Ramos (cell line): ENCODE measurements around the gene HMGXB4.

Source experiments
- in situ Hi-C: fragments of 300-500 bp; cut with MboI; formaldehyde crosslinking; loops from one replicate; pipeline ENCODE4 v1.14.3; 2022; ENCODE audit warnings: low sequenced_read_pairs; ENCODE audit not compliant: unreplicated experiment

Gene HMGXB4

DNA sequence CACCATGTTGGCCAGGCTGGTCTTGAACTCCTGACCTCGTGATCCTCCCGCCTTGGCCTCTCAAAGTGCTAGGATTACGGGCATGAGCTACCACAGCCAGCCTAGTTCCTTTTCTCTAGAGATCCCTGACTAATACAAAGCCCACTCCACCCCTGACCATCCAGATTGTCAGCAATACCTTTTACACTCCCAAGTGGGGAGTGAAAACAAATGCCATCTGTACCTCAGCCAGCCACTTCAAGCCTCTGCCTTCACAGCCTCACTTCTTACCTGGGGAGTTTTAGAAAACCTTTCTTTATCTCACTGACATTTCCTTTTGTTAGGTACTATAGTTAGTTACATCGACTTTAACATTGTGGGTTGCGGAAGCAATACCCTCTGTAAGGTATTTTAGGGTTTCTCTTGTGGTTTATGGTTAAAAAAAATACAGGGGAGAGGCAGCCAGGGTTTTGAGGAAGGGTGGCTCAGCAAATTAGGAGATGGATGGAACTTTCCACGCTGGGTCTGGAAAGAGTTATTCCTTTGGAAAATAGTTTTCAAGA lies 51.3 kb downstream of the HMGXB4 start:
- in situ Hi-C loops = no loop called here

DNA sequence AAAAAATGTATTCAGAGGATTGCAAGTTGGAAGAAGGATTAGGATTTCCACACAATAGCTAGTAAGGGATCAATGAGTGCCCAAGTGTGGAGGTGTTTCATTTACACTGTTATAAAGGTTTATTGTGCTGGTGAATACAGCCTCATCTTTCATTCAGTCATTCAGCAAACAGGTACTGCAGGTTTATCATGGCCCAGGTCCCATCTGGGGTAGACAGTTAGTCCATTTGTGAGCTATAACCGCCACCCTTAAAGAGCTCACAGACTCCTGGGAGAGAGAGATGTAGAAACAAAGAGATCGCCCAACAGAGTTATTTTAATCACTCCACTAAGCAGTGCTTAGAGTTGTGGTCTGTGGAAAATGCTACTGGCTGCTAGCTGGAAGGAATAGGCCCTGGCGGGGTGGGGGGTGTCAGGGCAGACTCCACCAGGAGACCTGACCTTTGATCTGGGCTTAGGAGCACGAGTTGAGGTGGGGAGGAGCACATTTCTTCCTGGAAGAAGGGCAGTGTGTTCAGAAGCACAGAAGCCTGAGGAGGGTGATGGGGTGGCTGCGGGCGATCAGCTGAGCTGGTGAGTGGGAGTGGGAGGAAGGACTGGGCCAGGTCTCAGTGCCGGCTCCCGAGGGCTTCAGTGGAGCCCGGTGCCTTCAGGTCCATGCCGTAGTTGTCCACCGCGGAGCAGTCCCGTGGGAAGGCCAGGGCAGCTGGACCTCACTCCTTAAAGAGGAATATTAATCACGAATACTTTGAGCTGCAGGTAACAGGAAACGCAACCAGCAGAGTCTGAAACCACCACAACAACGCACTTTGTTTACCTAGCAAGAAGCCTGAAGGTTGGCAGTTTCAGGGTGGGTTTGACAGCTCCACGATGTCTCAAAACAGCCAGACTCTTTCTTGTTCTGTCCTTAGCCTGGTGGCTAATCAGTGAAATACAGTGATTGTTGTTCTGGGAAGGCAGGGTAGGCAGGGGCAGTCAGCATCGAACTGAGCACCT lies 53.6 kb downstream of the HMGXB4 start:
- in situ Hi-C loops = no loop called here

DNA sequence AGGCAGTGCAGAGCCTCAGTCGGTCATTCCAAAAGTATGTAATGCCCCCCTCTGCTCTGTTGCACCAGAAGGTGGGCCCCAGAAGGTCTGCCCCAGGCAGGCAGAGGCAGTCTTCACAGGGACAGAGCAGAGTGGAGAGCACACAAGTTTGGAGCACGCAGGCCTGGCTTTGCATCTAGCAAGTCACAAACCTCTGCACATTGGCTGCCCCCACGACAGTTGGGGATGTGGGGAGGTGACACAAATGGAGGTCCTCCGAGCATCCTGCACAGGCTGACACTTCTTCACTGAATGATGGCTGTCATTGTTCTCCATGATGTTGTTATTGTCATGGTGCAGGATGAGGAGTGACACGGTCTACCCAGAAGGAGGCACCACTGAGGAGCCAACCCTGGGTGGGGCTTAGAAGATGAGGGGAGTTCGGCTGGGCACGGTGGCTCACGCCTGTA lies 54.3 kb downstream of the HMGXB4 start:
- in situ Hi-C loops = no loop called here

DNA sequence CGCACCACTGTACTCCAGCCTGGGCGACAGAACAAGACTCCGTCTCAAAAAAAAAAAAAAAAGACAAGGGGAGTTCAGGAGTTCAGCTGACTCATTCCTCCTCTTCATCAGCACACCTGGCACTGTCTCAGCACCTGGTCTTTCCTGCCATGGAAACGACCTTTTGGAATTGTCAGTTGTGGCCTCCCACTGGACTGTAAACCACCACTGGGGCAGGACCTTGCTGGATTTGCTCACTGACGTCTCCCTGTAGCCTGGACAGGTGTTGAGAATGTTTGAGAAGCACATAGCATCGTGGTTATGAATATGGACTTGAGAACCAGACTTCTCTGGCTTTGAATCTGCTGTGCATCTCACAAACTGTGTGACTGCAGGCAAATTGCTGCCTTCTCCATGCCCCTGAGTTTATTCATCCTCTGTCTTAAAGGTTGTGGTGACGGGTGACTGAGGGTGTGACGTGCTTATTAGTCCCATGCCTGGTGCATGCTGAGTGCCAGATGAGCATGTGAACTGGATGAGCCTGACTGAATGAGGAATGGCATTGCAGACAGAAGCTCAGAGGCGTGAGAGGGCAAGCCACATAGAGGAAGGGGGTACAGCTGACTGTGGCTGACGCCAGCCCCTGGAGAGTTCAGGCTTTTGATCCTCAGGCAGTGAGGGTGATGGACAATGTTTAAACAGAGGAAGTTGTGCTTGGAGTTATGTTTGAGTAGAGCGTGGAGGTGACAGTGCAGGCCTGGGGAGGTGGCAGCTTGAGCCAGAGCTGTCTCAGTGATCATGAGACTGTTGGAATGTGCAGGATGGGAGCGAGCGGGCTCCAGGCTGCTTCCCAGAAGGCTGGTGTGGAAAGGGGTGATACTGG lies 55.1 kb downstream of the HMGXB4 start:
- in situ Hi-C loops = no loop called here

DNA sequence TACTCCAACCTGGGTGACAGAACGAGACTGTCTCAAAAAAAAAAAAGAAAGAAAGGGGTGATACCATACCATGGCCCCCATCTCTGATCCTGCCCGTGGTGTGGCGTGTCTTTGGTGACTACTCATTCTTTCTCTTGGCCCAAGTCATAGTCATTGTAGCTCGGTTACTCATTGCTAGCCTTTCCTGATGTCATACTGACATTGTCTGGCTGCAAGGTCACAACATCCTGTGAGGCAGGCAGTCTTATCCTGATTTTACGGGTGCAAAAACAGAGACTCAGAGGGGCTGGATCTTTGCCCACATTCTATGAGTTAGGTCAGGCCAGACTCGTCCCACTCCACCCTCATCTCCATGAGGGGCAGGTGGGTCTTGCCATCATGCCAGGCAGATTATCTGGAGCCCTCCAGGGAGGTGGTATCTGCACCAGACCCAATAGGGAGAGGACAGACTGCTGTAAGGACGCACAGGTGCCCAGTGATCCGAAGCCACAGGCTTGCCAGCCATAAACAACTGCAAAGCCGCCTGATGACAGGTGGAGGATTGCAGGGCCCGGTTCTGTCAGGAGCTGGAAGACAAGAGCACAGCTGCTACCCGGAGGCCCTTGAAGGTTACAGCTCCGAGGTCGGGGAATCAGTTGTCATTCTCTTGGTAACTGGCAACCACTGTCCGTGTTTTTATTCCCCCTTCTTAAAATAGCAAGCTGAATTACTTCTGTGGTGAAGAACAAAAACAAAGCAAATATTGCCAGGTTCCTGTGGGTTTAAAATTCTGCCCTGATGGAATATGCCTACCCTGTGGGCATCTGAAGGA lies 56.2 kb downstream of the HMGXB4 start:
- in situ Hi-C loops = no loop called here

DNA sequence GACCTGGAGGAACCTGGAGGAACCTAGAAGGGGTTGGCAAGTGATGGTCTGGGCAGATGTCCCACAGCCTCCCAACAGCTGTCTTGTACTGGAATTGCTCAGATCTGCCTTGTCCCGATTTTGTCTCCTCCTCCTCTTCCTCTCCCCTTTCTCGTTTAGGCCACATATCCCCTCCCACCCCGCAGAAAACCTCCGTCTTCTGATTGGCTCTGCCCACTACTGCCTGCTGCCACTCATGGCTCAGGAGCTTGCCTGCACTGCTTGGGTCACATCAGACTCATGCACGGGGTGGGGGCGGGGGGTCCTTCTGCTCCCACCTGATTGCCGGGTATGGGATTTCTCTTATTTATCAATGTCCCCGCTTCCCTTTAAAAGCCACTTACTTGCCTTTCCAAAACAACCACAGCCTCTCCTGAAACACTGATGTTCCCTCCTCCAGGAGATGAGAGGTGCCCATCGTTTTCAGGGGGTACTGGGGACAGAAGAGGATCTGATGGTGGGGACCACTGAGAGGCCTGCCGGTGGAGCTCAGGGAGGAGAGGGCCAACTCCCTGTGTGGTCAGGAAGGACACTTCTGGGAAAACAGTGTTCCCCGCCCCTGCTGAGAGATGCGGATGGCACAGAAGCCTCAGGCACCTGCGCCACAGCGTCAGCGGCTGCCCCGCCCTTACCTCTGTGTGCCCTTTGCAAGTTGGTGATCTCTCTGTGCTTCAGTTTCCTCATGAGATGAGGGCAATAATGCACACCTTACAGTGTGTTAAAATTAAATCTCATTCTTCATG lies 57.1 kb downstream of the HMGXB4 start:
- in situ Hi-C loops = no loop called here

DNA sequence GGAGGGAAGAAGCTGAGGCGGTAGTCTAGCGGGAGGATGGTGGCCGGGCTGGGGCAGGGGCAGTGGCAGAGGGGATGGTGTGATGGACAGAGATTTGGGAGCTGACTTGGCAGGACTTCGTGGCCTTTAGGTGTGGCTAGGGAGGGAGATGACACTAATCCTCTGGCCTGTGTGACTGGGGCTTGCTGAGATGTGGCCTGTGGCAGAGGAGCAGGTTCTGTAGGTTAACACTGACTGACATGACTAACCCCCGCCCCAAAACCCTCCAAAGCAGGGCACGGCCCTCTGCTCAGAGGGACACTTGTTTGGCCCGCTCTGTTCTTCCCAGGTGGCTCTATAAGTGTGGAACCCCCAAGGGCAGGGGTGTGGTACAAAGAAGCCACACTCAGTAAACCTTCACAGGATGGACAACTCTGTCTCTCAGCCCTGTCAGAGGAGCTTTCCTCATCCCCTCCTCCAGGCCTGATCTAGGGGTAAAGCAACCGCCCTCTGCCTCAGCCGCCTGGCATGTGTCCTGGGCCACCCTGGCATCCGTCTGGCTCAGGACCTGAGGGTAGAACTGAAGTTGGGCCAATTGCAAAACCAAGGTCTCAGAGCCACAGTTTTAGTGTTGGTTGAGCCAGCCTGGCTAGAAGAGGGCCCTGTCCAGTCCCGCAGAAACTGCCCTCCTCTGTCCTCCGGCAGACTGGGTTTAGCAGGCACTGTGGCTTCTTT lies 58.0 kb downstream of the HMGXB4 start:
- in situ Hi-C loops = no loop called here

DNA sequence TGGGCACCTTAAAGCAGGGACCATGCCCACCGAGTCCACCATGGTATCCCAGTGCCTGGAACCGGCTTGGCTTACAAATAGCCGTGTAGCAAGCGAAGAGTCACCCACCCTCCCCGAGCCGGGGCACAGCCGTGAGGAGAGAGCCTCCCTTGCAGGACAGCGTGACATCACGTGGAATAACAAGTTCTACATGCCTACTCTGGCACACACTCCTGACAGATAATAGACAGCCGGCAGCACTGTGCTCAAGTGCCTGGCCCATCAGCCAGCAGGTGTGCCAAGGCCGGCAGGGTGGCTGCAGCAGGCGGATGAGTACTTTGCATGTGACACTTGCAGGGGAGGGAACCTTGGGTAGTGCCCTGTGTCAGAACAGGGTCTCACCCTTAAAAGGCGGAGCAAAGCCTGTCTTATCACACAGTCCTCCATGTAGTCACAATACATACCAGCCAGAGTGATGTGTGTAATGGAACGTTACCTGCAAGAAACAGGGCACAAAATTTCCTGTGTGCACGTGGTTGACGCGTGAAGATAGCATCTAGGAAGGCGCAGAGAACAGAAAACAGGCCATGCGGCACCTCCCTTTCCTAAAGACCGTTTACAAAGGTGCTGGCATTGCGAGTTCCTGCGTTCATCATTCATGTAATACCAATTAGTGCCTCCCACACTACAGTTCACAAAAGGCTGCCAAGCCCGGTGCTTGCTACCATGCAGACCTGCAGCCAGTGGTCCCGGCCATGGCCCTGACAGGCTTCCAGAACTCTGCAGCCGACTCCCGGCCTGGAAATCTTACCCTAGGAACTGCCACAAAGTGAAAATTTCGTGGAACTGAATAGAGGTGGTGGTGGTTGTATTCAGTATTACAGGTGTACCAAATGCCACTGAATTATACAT lies 58.8 kb downstream of the HMGXB4 start:
- in situ Hi-C loops = no loop called here

DNA sequence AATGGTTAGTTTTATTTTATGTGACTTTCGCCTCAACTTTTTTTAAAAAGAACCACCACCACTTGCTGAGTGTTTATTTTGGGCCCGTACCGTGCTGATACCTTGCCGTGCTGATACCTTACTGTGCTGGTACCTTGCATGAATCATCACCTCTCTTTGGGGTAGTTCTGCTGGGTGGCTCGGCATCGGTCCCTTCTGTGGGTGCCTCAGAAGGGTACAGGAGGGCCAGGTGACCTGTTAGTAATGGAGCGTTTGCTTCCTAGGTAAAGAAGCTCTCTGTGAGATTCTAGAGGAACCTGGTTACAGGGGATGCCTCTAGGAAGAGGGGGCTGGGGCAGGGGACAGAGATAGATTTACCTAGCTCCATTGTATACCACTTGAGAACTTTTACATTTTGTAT lies 59.5 kb downstream of the HMGXB4 start:
- in situ Hi-C loops = no loop called here

DNA sequence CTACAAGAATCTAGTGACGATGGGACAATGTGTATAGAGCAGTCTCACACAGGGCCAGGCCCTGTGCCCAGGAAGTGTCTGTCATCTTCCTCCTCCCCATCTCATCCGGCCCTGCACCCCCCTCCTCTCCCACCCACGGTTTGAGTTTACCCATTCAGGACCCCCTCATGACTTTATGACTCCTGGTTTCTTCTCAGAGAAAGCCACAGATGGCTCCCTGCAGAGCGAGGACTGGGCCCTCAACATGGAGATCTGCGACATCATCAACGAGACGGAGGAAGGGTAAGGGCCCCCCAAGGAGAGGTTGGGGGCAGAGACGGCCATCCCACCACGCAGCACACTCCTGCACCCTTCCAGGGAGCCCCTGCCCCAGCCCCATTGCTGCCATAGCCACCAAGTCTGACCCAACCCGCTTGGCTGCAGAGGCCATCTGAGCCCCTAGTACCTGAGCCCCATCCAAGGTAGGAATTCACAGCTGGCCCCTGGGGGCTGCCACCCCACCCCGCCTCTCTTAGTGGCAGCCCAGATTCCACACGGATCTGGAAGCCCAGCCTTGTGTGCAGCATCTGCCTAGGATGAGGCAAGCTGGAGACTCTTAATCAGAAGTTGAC lies 60.5 kb downstream of the HMGXB4 start:
- in situ Hi-C loops = no loop called here

DNA sequence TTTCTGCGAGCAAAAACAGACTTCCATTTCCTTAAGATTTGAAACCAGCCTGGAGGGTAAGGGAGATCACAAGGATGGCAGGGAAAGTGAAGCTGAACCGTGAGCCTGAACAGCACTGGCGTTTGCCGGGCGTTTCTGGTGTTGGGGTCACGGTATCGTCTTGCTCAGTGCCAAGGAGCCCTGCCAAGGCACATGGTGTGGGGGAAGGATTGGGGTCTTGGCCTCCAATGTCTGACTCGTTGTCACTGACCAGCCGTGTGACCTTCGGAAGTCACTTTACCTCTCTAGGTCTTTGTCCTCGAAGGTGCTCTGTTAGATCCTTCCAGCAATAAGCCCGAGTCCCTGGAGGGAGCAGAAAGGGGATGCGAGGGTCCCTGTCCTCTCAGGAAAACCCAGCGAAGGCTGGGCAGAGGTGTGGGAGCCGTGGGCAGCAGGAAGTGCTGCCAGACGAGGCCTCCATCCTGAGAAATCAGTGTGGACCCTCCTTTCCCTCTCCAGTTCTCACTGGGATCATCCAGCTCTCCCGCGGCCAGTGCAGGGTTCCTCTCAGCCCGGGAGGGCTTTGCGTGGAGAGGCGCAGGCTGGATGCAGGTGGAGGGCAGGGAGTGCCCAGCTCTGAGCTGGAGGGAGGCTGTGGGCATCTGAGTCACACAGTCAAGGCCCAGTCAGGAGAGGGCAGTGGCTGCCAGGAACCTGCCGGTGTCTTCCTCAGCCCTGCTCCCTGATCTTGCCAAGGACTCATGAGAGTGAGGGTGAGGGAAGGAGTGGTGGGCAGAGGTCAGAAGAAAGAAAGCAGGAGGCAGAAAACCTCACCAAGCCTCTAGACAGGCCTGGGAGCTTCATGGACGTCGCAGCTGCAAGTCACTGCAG lies 61.3 kb downstream of the HMGXB4 start:
- in situ Hi-C loops = no loop called here

DNA sequence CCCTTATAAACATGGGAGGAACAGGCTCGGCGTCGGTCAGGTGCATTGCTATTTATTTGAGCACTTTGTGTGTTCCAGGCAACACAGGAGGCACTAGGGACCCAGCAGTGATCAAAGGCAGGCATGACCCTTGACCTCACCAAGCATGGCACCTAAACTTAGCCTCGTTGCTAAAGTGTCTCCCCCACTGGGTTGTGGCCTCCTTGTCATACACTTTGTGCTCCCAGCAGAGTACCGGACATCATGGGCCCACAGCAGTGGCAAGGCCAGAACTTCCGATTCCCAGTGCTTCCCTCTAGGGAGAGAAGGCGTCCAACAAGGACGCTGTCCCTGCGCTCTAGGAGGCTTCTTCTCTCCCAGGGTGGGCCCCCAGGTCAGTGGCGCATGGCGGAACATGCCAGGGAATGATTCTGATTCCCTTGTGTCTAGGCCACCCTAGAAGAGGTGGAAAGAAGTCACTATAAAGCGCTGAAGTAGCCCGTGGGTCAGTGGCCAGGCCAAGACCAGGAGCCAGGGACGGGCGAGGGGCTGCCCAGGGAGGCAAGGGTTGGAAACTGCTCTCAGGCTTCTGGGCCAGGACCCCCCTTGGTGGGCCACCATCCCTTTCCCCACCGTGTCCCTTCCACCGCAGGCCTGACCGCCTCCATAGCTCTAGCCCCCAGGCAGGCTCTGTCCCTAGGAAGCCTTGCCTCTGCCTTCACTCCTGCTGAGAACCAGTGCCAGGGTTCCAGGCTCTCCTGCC lies 62.1 kb downstream of the HMGXB4 start:
- in situ Hi-C loops = no loop called here

DNA sequence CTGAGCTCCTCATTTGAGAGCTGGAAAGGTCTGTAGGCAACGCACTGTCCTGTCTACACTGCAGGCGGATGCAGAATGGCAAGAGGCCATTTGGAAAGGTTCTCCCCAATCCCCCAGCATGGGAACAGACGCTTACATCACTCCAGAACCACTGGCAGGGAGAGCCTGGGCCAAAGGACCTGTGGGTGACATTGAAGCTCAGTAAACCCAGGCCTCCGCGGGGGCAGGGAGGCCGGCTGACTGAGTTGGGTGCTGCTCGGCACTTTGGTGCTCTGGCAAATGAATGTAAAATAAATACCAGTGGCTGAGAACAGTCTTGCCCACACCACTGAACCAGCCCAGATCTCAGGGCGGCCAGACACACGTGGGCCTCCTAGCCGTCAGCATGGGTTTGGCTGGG lies 64.8 kb downstream of the HMGXB4 start:
- in situ Hi-C loops = no loop called here

DNA sequence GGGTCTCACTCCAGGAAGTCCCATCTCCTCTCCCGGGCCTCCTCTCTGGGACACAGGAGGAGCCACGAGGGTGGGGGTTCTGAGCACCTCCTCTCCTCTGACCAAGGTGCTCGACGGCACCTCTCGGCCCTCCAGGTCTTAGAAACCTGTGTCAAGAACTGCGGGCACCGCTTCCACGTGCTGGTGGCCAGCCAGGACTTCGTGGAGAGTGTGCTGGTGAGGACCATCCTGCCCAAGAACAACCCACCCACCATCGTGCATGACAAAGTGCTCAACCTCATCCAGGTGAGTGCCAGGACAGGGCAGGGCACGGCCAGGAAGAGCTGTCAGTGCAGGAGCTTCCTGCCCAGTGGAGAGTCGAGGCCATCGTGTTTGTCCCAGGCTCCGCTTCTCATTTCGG lies 65.6 kb downstream of the HMGXB4 start:
- in situ Hi-C loops = no loop called here

DNA sequence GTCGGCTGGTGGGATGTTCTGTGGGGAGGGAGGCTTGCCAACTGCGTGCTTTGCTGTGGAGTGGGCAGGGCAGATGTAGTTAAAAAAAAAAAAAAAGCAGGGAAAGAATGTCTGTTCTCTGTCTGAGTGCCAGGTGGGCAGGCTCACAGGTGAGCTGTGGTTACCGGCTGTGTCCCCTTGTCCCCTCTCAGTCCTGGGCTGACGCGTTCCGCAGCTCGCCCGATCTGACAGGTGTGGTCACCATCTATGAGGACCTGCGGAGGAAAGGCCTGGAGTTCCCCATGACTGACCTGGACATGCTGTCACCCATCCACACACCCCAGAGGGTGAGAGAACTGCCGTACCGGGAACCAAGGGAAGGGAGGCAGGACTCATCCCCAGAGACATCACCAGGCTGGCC lies 66.0 kb downstream of the HMGXB4 start:
- in situ Hi-C loops = no loop called here

DNA sequence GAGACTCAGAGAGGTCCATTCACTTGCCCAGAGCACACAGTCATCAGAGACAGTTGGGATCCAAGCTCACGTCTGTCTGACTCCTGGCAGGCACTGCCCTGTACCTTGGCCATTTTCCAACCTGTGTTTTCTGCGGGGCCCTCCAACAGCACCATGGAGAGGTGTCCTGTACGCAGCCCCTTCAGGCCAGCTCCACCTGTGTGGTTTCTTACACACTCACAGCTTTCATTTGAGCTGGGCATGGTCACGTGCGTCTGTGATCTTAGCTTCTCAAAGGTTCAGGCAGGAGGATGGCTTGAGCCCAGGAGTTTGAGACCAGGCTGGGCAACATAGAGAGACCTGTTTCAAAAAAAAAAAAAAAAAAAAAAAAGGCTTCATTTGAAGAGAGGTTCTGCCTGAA lies 66.8 kb downstream of the HMGXB4 start:
- in situ Hi-C loops = no loop called here
